GM18520 (cell line): ENCODE results near the gene OR2V1.

ENCODE experiments used
- ATAC-seq: cut with Tn5 transposase; IDR thresholded peaks from one replicate; pipeline ENCODE4 v1.9.1; 2021; ENCODE audit not compliant: unreplicated experiment

The OR2V1 gene

GRCh38 chr5:181076920-181077319 lies 54.0 kb downstream of the OR2V1 start:
- ATAC-seq, result no peak
